Nephron (organoid): ENCODE measurements around the gene ERC1.

ENCODE experiments used
- H3K27ac Mint-ChIP-seq, 3 experiments: 2 replicates each; pipeline ENCODE4 v1.8.0; 2020; ENCODE audit warnings: mixed read lengths in 3 of 3, mild to moderate bottlenecking in 2 of 3, moderate library complexity in 1 of 3
- H3K27me3 Mint-ChIP-seq: 2 replicates; pipeline ENCODE4 v1.8.0; 2021; ENCODE audit warnings: low read depth, mild to moderate bottlenecking, moderate library complexity, mixed read lengths
- H3K36me3 Mint-ChIP-seq: 2 replicates; pipeline ENCODE4 v1.8.0; 2020; ENCODE audit warnings: low read depth, mixed read lengths
- H3K4me1 Mint-ChIP-seq: 2 replicates; pipeline ENCODE4 v1.8.0; 2020; ENCODE audit warnings: mixed read lengths
- H3K4me3 Mint-ChIP-seq, 3 experiments: 2 replicates each; pipeline ENCODE4 v1.8.0; 2020; ENCODE audit warnings: mild to moderate bottlenecking in 3 of 3, mixed read lengths in 3 of 3, moderate library complexity in 2 of 3
- H3K9me3 Mint-ChIP-seq: 2 replicates; pipeline ENCODE4 v1.8.0; 2020; ENCODE audit warnings: mixed read lengths
- TF ChIP-seq, protein P1 (sequence below), 3 experiments: fragments of 200-600 bp; sonication (generic); IDR thresholded peaks; one replicate each; pipeline ENCODE4 v1.5.0; 2021; ENCODE audit warnings: antibody characterized with exemption in 3 of 3; ENCODE audit not compliant: unreplicated experiment in 3 of 3

ERC1 gene

GRCh38 chr12:949453-950191, 41.4 kb upstream of the ERC1 start, which contains the start of gene RAD52:
Gene RAD52, minus strand, starts transcription at chr12:949694. Its CDS starts 16,636 bp downstream, at chr12:933058.
- Mint-ChIP-seq H3K4me1 (peaks cover 24% of the 10 kb centered on the region), H3K27ac (peak within 1 kb of the TSS; percentile 93 to 98 (median 96)), H3K36me3 (peaks cover 3% of the 10 kb centered on the region), H3K9me3 (no peaks in the 10 kb centered on the region), H3K27me3 (no peaks in the 10 kb centered on the region), H3K4me3 (peak within 1 kb of the TSS; percentile 95 to 98 (median 95))
- TF ChIP-seq, protein P1, sequence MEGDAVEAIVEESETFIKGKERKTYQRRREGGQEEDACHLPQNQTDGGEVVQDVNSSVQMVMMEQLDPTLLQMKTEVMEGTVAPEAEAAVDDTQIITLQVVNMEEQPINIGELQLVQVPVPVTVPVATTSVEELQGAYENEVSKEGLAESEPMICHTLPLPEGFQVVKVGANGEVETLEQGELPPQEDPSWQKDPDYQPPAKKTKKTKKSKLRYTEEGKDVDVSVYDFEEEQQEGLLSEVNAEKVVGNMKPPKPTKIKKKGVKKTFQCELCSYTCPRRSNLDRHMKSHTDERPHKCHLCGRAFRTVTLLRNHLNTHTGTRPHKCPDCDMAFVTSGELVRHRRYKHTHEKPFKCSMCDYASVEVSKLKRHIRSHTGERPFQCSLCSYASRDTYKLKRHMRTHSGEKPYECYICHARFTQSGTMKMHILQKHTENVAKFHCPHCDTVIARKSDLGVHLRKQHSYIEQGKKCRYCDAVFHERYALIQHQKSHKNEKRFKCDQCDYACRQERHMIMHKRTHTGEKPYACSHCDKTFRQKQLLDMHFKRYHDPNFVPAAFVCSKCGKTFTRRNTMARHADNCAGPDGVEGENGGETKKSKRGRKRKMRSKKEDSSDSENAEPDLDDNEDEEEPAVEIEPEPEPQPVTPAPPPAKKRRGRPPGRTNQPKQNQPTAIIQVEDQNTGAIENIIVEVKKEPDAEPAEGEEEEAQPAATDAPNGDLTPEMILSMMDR (IDR thresholded peaks at IDR 0.05; ENCODE audit: unreplicated experiment in 3 of 3): peak; percentile 98 to 99 (median 98)

DNA sequence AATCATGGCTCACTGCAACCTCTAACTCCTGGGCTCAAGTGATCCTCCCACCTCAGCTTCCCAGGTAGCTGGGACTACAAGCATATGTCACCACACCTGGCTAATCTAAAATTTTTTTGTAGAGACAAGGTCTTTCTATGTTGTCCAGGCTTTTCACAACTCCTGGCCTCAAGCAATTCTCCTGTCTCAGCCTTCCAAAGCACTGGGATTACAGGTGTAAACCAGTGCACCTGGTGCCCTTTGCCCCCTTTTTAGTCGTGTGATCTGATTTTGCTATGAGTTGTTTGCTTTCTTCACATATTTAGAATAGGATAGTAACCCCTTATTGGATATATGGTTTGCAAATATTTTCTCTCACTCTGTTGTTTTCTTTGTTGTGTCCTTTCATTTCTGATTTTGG, 39.8 kb upstream of the ERC1 start:
- peak overlapping the region; percentile 24 to 41 (median 33) for H3K4me3 Mint-ChIP-seq
- peak overlapping the region; percentile 16 to 49 (median 23) for H3K27ac Mint-ChIP-seq
- TF ChIP-seq, protein P1 (IDR thresholded peaks at IDR 0.05; ENCODE audit: unreplicated experiment in 3 of 3): no peak
- H3K9me3 Mint-ChIP-seq: no peaks in the 10 kb centered on the region
- H3K4me1 Mint-ChIP-seq: peaks cover 18% of the 10 kb centered on the region
- no peaks in the 10 kb centered on the region for H3K27me3 Mint-ChIP-seq
- no peaks in the 10 kb centered on the region for H3K36me3 Mint-ChIP-seq

GRCh38 chr12:953776-954175, 37.2 kb upstream of the ERC1 start:
- no peaks in the 10 kb centered on the region for H3K9me3 Mint-ChIP-seq
- TF ChIP-seq, protein P1 (IDR thresholded peaks at IDR 0.05; ENCODE audit: unreplicated experiment in 3 of 3): no peak
- no peak overlapping the region for H3K4me3 Mint-ChIP-seq
- peaks cover 5% of the 10 kb centered on the region for H3K4me1 Mint-ChIP-seq
- no peaks in the 10 kb centered on the region for H3K27me3 Mint-ChIP-seq
- H3K27ac Mint-ChIP-seq: peak overlapping the region in 1 of 3 experiments; percentile 17
- no peaks in the 10 kb centered on the region for H3K36me3 Mint-ChIP-seq

GRCh38 chr12:954741-955140, 36.3 kb upstream of the ERC1 start:
- H3K4me3 Mint-ChIP-seq: no peak overlapping the region
- no peaks in the 10 kb centered on the region for H3K36me3 Mint-ChIP-seq
- no peaks in the 10 kb centered on the region for H3K27me3 Mint-ChIP-seq
- TF ChIP-seq, protein P1 (IDR thresholded peaks at IDR 0.05; ENCODE audit: unreplicated experiment in 3 of 3): no peak
- H3K9me3 Mint-ChIP-seq: no peaks in the 10 kb centered on the region
- H3K27ac Mint-ChIP-seq: no peak overlapping the region
- H3K4me1 Mint-ChIP-seq: no peaks in the 10 kb centered on the region

DNA sequence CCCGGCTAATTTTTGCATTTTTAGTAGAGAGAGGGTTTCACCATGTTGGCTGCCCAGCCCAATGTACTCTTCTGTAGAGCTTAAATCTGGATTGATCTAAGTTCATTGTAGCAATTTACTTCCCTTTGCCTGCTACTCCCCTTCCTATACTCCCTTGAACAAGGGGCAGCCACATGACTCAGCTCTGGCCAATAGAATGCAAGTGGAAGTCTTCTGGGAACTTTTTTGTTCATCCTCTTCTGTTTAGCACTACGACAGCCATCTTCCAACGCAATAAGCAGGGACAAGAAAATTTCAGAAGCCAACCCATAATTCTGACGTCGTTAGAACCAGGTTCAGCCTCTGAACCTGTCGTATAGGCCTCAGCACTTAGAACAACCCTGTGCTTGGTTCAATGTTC, 35.1 kb upstream of the ERC1 start:
- Mint-ChIP-seq H3K4me3 (no peak overlapping the region), H3K36me3 (no peaks in the 10 kb centered on the region), H3K4me1 (no peaks in the 10 kb centered on the region), H3K9me3 (no peaks in the 10 kb centered on the region), H3K27me3 (no peaks in the 10 kb centered on the region), H3K27ac (no peak overlapping the region)
- TF ChIP-seq, protein P1 (IDR thresholded peaks at IDR 0.05; ENCODE audit: unreplicated experiment in 3 of 3): no peak
